Thyroid gland (tissue), 4 donors: Measurements from ENCODE around the gene CIAO3.
A peak's percentile ranks its signal among the peaks of the same experiment; 100 is the strongest.

Source experiments
- POLR2A ChIP-seq, 2 donors: fragments of 450-650 bp; IDR thresholded peaks; one replicate each; pipeline ENCODE4 v1.6.1; 2017; ENCODE audit warnings: antibody characterized with exemption in 2 of 2, mild to moderate bottlenecking in 2 of 2, moderate library complexity in 1 of 2
- TF ChIP-seq, protein P1 (sequence below), 6 experiments: fragments of 200-600 bp in 3 of 6; fragments of 450-650 bp in 3 of 6; sonication (generic) in 3 of 6; IDR thresholded peaks; one replicate each; pipeline ENCODE4 v1.5.1; 2016 to 2019; ENCODE audit warnings: antibody characterized with exemption in 6 of 6, mild to moderate bottlenecking in 2 of 6, inconsistent platforms in 1 of 6, moderate library complexity in 1 of 6

DNA sequence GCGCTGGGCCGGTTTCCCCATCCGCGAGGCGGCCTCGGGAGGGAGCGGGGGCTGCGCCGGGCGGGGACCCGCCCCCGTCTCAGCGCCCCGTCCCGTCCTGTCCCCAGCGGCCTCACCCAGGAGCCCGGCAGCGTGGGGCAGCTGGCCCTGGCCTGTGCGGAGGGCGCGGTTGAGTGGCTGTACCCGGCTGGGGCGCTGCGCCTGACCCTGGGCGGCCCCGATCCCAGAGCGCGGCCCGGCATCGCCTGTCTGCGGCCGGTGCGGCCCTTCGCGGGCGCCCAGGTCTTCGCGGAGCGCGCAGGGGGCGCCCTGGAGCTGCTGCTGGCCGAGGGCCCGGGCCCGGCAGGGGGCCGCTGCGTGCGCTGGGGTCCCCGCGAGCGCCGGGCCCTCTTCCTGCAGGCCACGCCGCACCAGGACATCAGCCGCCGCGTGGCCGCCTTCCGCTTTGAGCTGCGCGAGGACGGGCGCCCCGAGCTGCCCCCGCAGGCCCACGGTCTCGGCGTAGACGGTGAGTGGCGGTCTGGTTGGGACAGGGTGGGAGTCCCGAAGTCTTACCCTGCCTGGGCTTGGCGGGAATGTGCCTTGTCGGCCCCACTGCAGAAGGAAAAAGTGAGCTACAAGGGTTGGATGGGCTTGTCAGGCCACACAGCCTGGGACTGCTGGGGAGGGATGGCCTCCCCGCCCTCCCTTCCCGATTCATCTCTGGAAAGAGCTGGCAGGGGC lies 25.2 kb downstream of the CIAO3 start:
- TF ChIP-seq, protein P1, sequence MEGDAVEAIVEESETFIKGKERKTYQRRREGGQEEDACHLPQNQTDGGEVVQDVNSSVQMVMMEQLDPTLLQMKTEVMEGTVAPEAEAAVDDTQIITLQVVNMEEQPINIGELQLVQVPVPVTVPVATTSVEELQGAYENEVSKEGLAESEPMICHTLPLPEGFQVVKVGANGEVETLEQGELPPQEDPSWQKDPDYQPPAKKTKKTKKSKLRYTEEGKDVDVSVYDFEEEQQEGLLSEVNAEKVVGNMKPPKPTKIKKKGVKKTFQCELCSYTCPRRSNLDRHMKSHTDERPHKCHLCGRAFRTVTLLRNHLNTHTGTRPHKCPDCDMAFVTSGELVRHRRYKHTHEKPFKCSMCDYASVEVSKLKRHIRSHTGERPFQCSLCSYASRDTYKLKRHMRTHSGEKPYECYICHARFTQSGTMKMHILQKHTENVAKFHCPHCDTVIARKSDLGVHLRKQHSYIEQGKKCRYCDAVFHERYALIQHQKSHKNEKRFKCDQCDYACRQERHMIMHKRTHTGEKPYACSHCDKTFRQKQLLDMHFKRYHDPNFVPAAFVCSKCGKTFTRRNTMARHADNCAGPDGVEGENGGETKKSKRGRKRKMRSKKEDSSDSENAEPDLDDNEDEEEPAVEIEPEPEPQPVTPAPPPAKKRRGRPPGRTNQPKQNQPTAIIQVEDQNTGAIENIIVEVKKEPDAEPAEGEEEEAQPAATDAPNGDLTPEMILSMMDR (IDR thresholded peaks at IDR 0.05), result peak in 1 of 6 experiments; percentile 8
- TF ChIP-seq POLR2A (IDR thresholded peaks at IDR 0.05), result no peak
